WI38 (cell line): ENCODE data around the gene PFDN1.

Source experiments
- H3K4me3 ChIP-seq: 2 replicates; pipeline ENCODE4 v1.5.1; 2011; ENCODE audit warnings: low read depth, mild to moderate bottlenecking, control low read depth, low read length
- TF ChIP-seq, protein P1 (sequence below): IDR thresholded peaks from 2 replicates; pipeline ENCODE4 v1.5.1; 2012; ENCODE audit warnings: low read depth, mild to moderate bottlenecking, control low read depth, low read length

PFDN1 gene

GRCh38 chr5:140258873-140259272 lies 44.0 kb downstream of the PFDN1 start:
- no peak overlapping the region for H3K4me3 ChIP-seq
- TF ChIP-seq, protein P1, sequence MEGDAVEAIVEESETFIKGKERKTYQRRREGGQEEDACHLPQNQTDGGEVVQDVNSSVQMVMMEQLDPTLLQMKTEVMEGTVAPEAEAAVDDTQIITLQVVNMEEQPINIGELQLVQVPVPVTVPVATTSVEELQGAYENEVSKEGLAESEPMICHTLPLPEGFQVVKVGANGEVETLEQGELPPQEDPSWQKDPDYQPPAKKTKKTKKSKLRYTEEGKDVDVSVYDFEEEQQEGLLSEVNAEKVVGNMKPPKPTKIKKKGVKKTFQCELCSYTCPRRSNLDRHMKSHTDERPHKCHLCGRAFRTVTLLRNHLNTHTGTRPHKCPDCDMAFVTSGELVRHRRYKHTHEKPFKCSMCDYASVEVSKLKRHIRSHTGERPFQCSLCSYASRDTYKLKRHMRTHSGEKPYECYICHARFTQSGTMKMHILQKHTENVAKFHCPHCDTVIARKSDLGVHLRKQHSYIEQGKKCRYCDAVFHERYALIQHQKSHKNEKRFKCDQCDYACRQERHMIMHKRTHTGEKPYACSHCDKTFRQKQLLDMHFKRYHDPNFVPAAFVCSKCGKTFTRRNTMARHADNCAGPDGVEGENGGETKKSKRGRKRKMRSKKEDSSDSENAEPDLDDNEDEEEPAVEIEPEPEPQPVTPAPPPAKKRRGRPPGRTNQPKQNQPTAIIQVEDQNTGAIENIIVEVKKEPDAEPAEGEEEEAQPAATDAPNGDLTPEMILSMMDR: no peak

DNA sequence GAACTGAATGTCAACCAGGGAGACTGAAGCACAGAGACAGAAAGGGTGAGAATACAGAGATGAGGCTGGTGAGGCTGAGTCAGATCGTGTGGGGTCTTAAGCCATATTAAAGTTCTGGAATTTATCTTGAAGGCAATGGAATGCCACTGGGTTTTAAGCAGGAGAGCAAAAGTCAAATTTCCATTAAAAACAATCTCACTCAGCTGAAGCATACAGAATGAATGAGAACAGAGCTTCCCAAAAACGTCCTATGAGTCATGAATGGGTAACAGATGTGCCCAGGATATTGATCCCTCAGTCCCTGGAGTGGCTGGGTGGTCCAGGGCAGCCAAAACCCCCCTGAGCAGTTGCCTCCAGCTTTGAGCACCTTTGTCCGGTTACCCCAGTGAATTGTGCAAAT lies 44.9 kb downstream of the PFDN1 start:
- TF ChIP-seq, protein P1: no peak
- H3K4me3 ChIP-seq: no peak overlapping the region

GRCh38 chr5:140256726-140257125 lies 46.2 kb downstream of the PFDN1 start:
- TF ChIP-seq, protein P1: no peak
- H3K4me3 ChIP-seq: no peak overlapping the region

DNA sequence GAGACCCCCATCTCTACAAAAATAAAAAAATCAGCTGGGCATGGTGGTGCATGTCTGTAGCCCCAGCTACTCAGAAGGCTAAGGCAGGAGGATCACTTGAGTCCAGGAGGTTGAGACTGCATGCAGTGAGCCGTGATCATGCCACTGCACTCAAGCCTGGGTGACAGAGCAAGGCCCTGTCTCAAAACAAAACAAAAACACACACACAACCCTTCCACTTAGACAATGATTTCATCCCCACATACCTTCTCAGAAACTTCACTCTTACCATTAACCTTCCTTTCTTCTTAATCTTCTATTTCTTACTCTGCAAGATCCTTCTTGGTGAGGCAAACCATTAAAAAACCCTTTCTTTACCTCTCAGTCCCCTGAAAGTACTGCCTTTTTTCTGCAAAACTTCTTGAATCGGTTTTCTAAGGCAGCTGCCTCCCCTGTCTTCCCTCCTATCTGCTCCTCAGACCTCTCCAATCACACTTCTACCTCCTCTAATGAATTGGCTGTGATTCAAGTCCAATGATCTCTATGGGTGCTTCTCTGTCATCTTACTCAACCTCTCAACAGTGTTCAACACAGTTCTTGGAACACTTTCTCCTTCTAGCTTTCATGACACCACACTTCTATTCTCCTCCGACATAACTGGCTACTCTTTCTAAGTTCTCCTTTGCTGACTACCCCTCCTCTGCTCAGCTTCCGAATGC lies 47.3 kb downstream of the PFDN1 start:
- TF ChIP-seq, protein P1: no peak
- H3K4me3 ChIP-seq: no peak overlapping the region

DNA sequence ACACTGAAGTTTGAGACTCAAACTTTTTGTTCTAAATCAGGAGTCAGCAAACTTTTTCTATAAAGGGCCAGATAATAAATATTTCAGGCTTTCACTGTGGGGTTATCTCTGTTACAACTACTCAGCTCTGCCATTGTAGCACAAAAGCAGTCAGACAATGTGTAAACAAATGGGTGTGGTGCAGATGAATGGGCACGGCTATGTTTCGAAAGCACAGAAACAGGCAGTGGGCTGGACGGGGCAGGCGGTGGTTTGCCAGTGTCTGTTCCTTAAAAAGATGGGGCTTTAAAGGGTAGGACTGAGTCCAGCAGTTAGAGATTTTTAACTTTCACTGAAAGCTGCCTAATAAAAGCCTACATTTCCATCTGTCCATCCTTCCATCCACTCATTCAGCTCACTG lies 48.9 kb downstream of the PFDN1 start:
- H3K4me3 ChIP-seq: no peak overlapping the region
- TF ChIP-seq, protein P1: no peak

DNA sequence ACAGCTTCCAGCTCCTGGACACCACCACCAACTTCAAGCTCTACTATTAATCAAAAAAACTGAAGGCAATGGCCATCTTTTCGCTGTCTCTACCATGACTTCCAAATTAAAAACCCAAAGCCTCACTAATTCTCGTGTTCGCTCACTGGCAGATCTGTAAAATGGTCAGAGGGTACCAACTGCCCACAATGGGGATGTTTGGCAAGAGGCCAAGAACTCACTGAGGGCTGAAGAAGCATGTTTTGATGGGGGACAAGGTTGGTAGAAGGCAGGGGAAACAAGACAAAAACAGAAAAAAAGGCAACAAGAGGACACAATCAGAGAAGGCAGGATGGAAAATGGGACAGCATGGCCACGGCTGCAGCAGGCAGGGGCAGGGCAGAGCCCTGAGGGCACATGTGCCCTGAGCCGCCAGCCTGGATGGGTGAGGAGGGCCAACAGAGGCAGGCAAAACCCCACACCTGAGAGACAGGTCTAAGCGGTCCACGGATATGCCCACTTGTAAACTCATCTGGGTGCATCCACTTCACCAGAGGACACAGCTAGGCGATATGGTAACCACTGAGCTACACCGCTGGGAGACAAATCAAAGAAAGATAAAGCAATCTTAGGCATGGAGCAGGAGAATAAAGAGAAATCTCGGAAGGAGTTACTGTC lies 50.3 kb downstream of the PFDN1 start:
- TF ChIP-seq, protein P1: no peak
- H3K4me3 ChIP-seq: no peak overlapping the region

GRCh38 chr5:140251527-140251973 lies 51.4 kb downstream of the PFDN1 start:
- TF ChIP-seq, protein P1: no peak

More at GRCh38 chr5:140251527-140251973, 51.4 kb downstream of the PFDN1 start:
- H3K4me3 ChIP-seq: peak overlapping the region; percentile 7; the same call in 1 of the 2 replicates
